ENCODE results near the gene PEX3. TPM values are rescaled to one million over a fixed set of nuclear protein-coding genes. Genes with fewer than 3 reads are reported as not detected.

Gene PEX3
- total and polyA plus RNA-seq, 2 experiments from 2014 or later, result 23.2 to 24.5 TPM

DNA sequence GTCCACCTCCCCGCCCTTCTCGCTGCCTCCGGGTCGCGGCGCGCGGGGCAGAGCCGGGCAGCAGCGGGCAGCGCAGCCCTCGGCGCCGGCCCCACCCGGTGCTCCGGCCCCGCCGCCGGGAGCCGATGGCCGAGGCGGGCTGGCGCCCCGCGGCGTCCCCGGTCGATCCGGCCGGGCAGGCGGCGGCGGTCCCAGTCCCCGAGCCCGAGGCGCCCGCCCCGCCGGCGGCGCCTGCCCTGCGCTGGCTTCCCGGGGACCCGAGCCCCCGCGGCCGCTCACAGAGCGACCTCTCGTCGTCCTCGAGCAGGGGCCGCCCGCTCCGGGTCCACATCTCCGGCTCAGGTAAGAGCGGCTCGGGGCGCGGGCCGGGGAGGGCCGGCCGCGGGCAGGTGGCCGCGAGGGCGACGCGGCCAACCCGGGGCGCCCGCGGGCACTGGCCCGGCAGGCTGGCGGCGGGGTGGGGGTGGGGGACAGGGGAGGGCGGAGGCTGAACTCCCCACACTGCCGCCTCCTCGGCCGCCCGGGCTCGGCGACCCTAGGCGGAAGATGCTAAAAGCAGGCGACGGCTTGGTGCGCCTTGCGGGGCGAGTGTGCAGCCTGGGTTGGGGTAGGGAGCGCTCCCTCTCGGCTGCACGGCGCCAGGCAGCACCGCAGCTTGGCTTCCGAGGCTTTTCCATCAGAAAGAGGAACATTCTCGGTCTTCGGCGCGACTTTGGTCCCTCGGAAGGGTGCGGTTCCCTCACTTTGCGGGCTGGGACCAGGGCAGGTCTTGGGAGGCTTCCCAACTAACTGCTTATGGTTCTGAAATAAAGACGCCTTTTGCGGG lies 86.5 kb downstream of the PEX3 start:
- 1% methylated on average over 62 of the region's 103 CpGs for WGBS (ENCODE audit: low lambda C conversion rate, missing lambda C conversion rate)
- H3K36me3 ChIP-seq (replicated peaks; ENCODE audit: insufficient read depth, low read depth), result no peaks in the 10 kb centered on the region
- no peaks in the 10 kb centered on the region for H3K9me2 ChIP-seq (replicated peaks; ENCODE audit: insufficient read depth)
- H3K4me3 ChIP-seq, result peak overlapping the region; percentile 73
- peak overlapping the region; percentile 94 for H3K4me2 ChIP-seq
- H3K9me3 ChIP-seq (ENCODE audit: low read depth), result no peaks in the 10 kb centered on the region
- peak; percentile 84 for DNase-seq (ENCODE audit: low spot score)
- peak overlapping the region; percentile 95 for H3K27ac ChIP-seq
- H2AFZ ChIP-seq, result peak overlapping the region; percentile 59
- H3K79me2 ChIP-seq, result peaks cover 45% of the 10 kb centered on the region
- H3K4me1 ChIP-seq (ENCODE audit: insufficient read depth), result peaks cover 8% of the 10 kb centered on the region
- H4K20me1 ChIP-seq (ENCODE audit: insufficient read depth, poor library complexity, severe bottlenecking), result no peaks in the 10 kb centered on the region
- TF ChIP-seq EZH2phosphoT487 (IDR thresholded peaks at IDR 0.05; ENCODE audit: low read depth, severe bottlenecking, unreplicated experiment) (no peak), CTCF (IDR thresholded peaks at IDR 0.05; ENCODE audit: poor library complexity) (peak; percentile 39)
- H3K27me3 ChIP-seq, result no peaks in the 10 kb centered on the region

- Histone ChIP-seq H3K79me2 (peaks cover 56% of the 10 kb centered on the region), H3K4me1 (ENCODE audit: insufficient read depth) (peaks cover 14% of the 10 kb centered on the region), H4K20me1 (ENCODE audit: insufficient read depth, poor library complexity, severe bottlenecking) (no peaks in the 10 kb centered on the region), H2AFZ (no peak overlapping the region), H3K27me3 (no peaks in the 10 kb centered on the region), H3K4me3 (no peak overlapping the region), H3K27ac (peak overlapping the region; percentile 95), H3K9me2 (replicated peaks; ENCODE audit: insufficient read depth) (no peaks in the 10 kb centered on the region), H3K36me3 (replicated peaks; ENCODE audit: insufficient read depth, low read depth) (no peaks in the 10 kb centered on the region), H3K9me3 (ENCODE audit: low read depth) (no peaks in the 10 kb centered on the region), H3K4me2 (peak overlapping the region; percentile 74)
- no peak for TF ChIP-seq CTCF (IDR thresholded peaks at IDR 0.05; ENCODE audit: poor library complexity)
- no peak for TF ChIP-seq EZH2 (IDR thresholded peaks at IDR 0.05; ENCODE audit: borderline replicate concordance)
- no peak for TF ChIP-seq EZH2phosphoT487 (IDR thresholded peaks at IDR 0.05; ENCODE audit: low read depth, severe bottlenecking, unreplicated experiment)
- 94% methylated on average over 7 of the region's 7 CpGs for WGBS (ENCODE audit: low lambda C conversion rate, missing lambda C conversion rate)
- no peak for DNase-seq (ENCODE audit: low spot score)
Measured at GRCh38 chr6:143538374-143538773, 87.8 kb downstream of the PEX3 start.

DNA sequence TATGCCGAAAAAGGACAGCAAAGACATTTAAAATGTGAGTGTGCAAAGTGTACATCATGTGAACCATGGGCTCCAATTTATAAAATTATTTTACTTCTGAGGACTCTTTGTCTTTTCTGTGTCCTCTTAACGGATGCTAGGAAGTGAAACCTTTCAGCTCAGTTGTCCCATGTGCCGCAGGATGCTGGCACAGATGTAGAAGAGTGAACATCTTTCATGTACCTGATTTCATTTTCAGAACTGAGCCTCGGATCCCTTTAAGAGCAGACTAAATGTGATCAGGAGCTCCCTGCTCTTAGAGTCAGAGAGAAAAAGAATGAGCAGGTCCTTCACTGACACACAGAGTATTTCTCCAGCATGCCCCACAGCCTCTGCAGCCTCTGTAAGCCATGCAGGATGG lies 88.5 kb downstream of the PEX3 start:
- peak overlapping the region; percentile 95 for H3K27ac ChIP-seq

More for the DNA sequence above, 88.5 kb downstream of the PEX3 start:
- Histone ChIP-seq H4K20me1 (ENCODE audit: insufficient read depth, poor library complexity, severe bottlenecking) (no peaks in the 10 kb centered on the region), H2AFZ (no peak overlapping the region), H3K36me3 (replicated peaks; ENCODE audit: insufficient read depth, low read depth) (no peaks in the 10 kb centered on the region), H3K27me3 (no peaks in the 10 kb centered on the region), H3K4me2 (peak overlapping the region; percentile 74), H3K9me3 (ENCODE audit: low read depth) (no peaks in the 10 kb centered on the region), H3K79me2 (peaks cover 62% of the 10 kb centered on the region), H3K4me3 (no peak overlapping the region), H3K9me2 (replicated peaks; ENCODE audit: insufficient read depth) (no peaks in the 10 kb centered on the region), H3K4me1 (ENCODE audit: insufficient read depth) (peaks cover 20% of the 10 kb centered on the region)
- TF ChIP-seq EZH2 (IDR thresholded peaks at IDR 0.05; ENCODE audit: borderline replicate concordance), result no peak
- no peak for TF ChIP-seq EZH2phosphoT487 (IDR thresholded peaks at IDR 0.05; ENCODE audit: low read depth, severe bottlenecking, unreplicated experiment)
- no peak for TF ChIP-seq CTCF (IDR thresholded peaks at IDR 0.05; ENCODE audit: poor library complexity)
- WGBS (ENCODE audit: low lambda C conversion rate, missing lambda C conversion rate), result 95% methylated on average over 4 of the region's 4 CpGs
- DNase-seq (ENCODE audit: low spot score), result no peak
